Measurements from ENCODE around the gene AFAP1. TPM values are rescaled to one million over a fixed set of nuclear protein-coding genes. Genes with fewer than 3 reads are reported as not detected.

Gene AFAP1
- total and polyA plus RNA-seq, 2 of the 8 experiments (the other 6 are each of a cell fraction or from before 2014, with no cell fraction given), result 3.6 to 18.2 TPM

GRCh38 chr4:7786040-7786439 is 153.6 kb downstream of the AFAP1 start (continued):
- TF ChIP-seq, protein P1, sequence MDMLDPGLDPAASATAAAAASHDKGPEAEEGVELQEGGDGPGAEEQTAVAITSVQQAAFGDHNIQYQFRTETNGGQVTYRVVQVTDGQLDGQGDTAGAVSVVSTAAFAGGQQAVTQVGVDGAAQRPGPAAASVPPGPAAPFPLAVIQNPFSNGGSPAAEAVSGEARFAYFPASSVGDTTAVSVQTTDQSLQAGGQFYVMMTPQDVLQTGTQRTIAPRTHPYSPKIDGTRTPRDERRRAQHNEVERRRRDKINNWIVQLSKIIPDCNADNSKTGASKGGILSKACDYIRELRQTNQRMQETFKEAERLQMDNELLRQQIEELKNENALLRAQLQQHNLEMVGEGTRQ (IDR thresholded peaks at IDR 0.05; ENCODE audit: low read length), result no peak
- TF ChIP-seq KDM5A (IDR thresholded peaks at IDR 0.05; ENCODE audit: low read length) (no peak), ZNF274 (IDR thresholded peaks at IDR 0.05; ENCODE audit: borderline replicate concordance, extremely low read depth, low read length) (no peak), KDM4A (IDR thresholded peaks at IDR 0.05; ENCODE audit: low read depth, low read length, severe bottlenecking) (no peak), SIX5 (IDR thresholded peaks at IDR 0.05; ENCODE audit: low read depth, low read length) (no peak), CBX5 (IDR thresholded peaks at IDR 0.05; ENCODE audit: low read depth, low read length) (no peak)

All from H1 (cell line).